ENCODE results near the gene GSTT2B.
A peak's percentile ranks its signal among the peaks of the same experiment; 100 is the strongest.
"Not testable (repeated sequence)": the region's sequence is repeated elsewhere in the genome, so short reads cannot be mapped to it uniquely, and the experiment has no call there.

GSTT2B gene

DNA sequence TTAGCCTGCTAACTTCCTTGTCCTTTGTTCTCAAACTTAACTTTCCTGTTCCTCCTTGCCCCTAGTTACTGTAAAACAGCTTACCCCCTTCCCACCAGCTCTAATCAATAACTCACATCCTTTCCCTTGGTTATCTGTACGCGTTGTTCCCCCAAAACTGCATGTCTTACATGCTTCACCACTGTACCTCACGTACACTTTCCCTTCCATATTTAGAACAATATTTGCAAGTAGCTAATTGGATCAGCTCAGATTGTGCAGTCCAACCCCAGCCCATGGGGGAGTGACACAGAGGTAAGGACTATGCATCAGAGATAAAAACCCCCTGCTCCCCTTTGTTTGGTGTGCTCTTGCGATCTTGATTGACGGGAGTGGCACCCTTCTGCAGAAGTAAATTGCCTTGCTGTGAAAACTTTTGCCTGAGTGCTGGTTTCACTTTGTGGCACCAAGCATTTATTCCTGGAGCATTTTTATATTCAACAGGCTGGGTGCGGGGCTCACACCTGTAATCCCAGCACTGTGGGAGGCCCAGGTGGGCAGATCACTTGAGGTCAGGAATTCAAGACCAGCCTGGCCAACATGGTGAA, 35.9 kb downstream of the GSTT2B start:
- ChIA-PET POLR2A (no interaction called here), CTCF (no interaction called here)
- TF ChIP-seq, protein P1, sequence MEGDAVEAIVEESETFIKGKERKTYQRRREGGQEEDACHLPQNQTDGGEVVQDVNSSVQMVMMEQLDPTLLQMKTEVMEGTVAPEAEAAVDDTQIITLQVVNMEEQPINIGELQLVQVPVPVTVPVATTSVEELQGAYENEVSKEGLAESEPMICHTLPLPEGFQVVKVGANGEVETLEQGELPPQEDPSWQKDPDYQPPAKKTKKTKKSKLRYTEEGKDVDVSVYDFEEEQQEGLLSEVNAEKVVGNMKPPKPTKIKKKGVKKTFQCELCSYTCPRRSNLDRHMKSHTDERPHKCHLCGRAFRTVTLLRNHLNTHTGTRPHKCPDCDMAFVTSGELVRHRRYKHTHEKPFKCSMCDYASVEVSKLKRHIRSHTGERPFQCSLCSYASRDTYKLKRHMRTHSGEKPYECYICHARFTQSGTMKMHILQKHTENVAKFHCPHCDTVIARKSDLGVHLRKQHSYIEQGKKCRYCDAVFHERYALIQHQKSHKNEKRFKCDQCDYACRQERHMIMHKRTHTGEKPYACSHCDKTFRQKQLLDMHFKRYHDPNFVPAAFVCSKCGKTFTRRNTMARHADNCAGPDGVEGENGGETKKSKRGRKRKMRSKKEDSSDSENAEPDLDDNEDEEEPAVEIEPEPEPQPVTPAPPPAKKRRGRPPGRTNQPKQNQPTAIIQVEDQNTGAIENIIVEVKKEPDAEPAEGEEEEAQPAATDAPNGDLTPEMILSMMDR (IDR thresholded peaks at IDR 0.05; ENCODE audit: insufficient read depth, low read length, missing control alignments), result no peak

GRCh38 chr22:23922921-23923320, 38.1 kb downstream of the GSTT2B start:
- no peak for DNase-seq (ENCODE audit: low read depth, low spot score)
- CTCF ChIA-PET, result no interaction called here
- TF ChIP-seq, protein P1 (IDR thresholded peaks at IDR 0.05; ENCODE audit: insufficient read depth, low read length, missing control alignments), result no peak
- POLR2A ChIA-PET, result no interaction called here
- no peak overlapping the region for H3K4me3 ChIP-seq (ENCODE audit: low read depth, low read length)

More for the DNA sequence above, 35.9 kb downstream of the GSTT2B start:
- no peak overlapping the region for H3K4me3 ChIP-seq (ENCODE audit: low read depth, low read length)
- no peak for DNase-seq (ENCODE audit: low read depth, low spot score)

DNA sequence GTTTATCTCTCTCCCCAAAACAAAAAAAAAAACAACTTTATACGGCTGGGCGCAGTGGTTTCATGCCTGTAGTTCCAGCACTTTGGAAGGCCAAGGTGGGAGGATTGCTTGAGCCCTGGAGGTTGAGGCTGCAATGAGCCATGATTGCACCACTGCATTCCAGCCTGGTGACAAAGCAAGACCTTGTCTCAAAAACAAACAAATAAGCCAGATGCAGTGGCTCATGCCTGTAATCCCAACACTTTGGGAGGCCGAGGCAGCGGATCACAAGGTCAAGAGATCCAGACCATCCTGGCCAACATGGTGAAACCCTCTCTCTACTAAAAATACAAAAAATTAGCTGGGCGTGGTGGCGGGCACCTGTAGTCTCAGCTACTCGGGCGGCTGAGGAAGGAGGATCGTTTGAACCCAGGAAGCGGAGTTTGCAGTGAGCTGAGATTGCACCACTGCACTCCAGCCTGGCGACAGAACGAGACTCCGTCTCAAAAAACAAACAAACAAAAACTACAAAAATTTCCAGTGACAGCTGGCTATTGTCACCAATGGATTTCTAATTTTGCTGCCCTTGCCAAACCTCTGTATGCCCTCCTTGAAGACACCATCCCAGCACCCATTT, 39.3 kb downstream of the GSTT2B start:
- CTCF ChIA-PET, result interaction anchor here (1.0 kb wide), 1 partner anchor 8 kb away, joined by 4 read pairs; no protein-coding TSS in a partner anchor
- DNase-seq (ENCODE audit: low read depth, low spot score); POLR2A ChIA-PET; H3K4me3 ChIP-seq (ENCODE audit: low read depth, low read length): not testable (repeated sequence)

DNA sequence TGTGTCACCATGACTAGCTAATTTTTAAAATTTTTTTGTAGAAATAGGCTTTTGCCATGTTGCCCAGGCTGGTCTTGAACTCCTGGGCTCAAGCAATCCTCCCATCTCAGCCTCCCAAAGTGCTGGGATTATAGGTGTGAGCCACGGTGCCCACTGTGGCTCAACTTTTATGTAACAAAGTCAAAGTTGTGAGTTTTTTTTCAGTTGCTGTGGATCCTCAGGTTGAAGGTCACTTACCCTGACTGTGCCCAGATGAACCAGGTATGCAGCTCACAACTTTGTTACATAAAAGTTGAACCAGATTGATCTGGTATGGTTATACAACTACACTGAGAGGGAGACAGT, 40.8 kb downstream of the GSTT2B start:
- CTCF ChIA-PET, result interaction anchor here (1.3 to 1.6 kb wide), 3 partner anchors 9 to 28 kb away, joined by 3 to 8 read pairs (median 6); partner anchors contain the start of gene MIF
- H3K4me3 ChIP-seq (ENCODE audit: low read depth, low read length); DNase-seq (ENCODE audit: low read depth, low spot score); POLR2A ChIA-PET: not testable (repeated sequence)

DNA sequence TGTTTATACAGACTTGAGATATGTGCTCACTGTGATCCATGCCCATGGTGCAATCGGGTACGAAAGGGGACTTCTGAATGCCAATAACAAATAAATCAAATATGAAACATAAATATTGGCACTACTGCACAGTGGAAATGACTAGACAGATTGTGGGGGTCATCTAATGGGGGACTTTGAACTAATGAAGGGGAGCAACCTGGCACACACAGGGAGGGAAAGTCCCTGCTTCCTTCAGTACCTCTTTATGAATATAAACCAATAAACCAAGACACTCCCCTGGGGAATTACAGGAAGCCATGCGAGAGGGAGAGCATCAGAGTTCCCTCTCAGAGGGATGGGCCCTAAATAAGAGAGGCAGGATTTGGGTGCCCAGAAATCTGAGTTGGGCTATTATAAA, 45.7 kb downstream of the GSTT2B start:
- TF ChIP-seq, protein P1 (IDR thresholded peaks at IDR 0.05; ENCODE audit: insufficient read depth, low read length, missing control alignments), result no peak
- H3K4me3 ChIP-seq (ENCODE audit: low read depth, low read length), result no peak overlapping the region
- DNase-seq (ENCODE audit: low read depth, low spot score), result no peak
- POLR2A ChIA-PET, result no interaction called here
- CTCF ChIA-PET, result no interaction called here

DNA sequence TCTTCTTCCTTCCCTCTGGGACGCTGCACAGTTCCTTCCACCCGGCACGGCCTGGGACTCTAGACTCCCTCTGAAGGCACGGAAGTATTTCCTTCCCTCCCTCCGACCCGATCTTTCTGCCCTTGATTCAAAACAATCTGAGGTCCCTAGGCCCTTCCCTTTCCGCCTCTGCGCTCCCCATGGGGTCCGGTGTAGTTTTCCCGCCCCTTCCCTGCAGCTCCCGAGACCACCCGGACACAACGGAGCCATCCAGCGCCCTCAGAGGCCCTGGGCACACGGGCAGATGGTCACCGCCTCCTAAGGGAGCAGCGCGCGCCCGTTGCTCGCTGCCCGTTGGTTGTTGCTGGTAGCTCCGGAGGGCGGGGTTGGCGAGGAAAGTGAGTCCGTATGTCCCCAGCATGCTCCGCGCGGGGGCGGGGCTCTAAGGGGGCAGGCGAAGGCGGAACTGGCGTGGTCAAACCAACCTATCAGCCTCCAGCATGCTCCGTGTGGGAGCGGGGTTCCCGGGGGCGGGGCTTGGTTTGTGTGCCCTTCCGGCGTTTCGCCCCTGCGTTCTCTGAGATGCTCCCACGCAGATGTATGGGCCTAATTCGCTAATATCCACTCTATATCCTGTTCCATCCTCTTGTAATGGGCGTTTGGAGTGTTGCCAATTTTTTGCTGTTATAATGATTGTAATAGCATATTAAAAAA, 47.2 kb downstream of the GSTT2B start:
- peak overlapping the region; percentile 76 for H3K4me3 ChIP-seq (ENCODE audit: low read depth, low read length)
- DNase-seq (ENCODE audit: low read depth, low spot score), result peak; percentile 90
- TF ChIP-seq, protein P1 (IDR thresholded peaks at IDR 0.05; ENCODE audit: insufficient read depth, low read length, missing control alignments), result no peak
- ChIA-PET CTCF (interaction anchor here (0.9 to 1.5 kb wide), 5 partner anchors 12 to 42 kb away, joined by 3 to 4 read pairs (median 4); partner anchors contain the start of gene MIF), POLR2A (interaction anchor here (0.6 to 1.6 kb wide), 8 partner anchors 9 to 57 kb away, joined by 3 to 17 read pairs (median 3); partner anchors contain the start of genes MIF and SLC2A11)

DNA sequence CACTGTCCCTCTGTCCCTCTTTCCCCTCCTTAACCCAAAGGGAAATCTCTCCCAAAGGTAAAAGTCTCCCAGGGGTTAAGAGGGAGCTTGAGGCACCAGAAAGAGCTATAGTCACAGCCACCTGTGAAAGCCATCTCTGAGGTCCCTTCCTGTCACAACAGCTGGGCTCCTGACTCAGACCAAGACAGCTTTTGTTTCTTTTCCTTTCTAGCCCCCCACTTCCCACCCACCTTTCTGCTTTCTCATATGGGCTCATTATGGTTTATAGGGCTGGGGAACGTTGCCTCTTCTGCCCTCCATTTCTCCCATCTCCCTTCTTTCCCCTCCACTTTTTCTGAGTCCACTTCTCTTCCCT, 47.7 kb downstream of the GSTT2B start:
- CTCF ChIA-PET, result interaction anchor here (0.8 to 1.5 kb wide), 7 partner anchors 12 to 63 kb away, joined by 3 to 4 read pairs (median 4); partner anchors contain the start of gene MIF
- DNase-seq (ENCODE audit: low read depth, low spot score), result no peak
- TF ChIP-seq, protein P1 (IDR thresholded peaks at IDR 0.05; ENCODE audit: insufficient read depth, low read length, missing control alignments), result no peak
- peak overlapping the region; percentile 76 for H3K4me3 ChIP-seq (ENCODE audit: low read depth, low read length)
- POLR2A ChIA-PET, result interaction anchor here (0.9 to 1.6 kb wide), 5 partner anchors 9 to 58 kb away, joined by 3 to 17 read pairs (median 3); partner anchors contain the start of genes MIF and SLC2A11
